Caco-2 (cell line): Measurements from ENCODE around the gene ARFGAP1. TPM values are rescaled to one million over a fixed set of nuclear protein-coding genes. Genes with fewer than 3 reads are reported as not detected.

Source experiments
- BruUV-seq: library from RNA; stranded (reverse); fragments of 400-500 nt; replicated peaks from 2 replicates; lab custom pipeline; 2021; lab: Mats Ljungman, UMichigan
- CTCF ChIA-PET: fragments of 300-600 bp; sonication (Branson Sonifier 250); formaldehyde crosslinking; loops from one replicate; lab custom pipeline; 2022; ENCODE audit warnings: antibody characterized with exemption; lab: Charles Lee
- POLR2A ChIA-PET: fragments of 300-600 bp; sonication (Branson Sonifier 250); formaldehyde crosslinking; loops from one replicate; lab custom pipeline; 2022; ENCODE audit warnings: antibody characterized with exemption; lab: Charles Lee
- DNase-seq, 2 experiments: peaks; one replicate each; pipeline versions ENCODE4 v3.0.0 to v3.0.0-alpha.2; 2020 to 2022
- H3K27me3 ChIP-seq: replicated peaks from 2 replicates; pipeline ENCODE4 v1.6.0; 2011; ENCODE audit warnings: low read length; ENCODE audit not compliant: control insufficient read depth, insufficient read depth
- H3K36me3 ChIP-seq: 2 replicates; pipeline ENCODE4 v1.5.1; 2011; ENCODE audit warnings: low read length; ENCODE audit not compliant: control insufficient read depth, insufficient read depth
- H3K4me1 ChIP-seq: fragments of 250-450 bp; sonication (Bioruptor Pico); 2 replicates; pipeline ENCODE4 v1.5.1; 2020; ENCODE audit warnings: mild to moderate bottlenecking
- H3K4me3 ChIP-seq: 2 replicates; pipeline ENCODE4 v1.5.1; 2011; ENCODE audit warnings: low read depth, mild to moderate bottlenecking, control low read depth, low read length
- H3K9me3 ChIP-seq: fragments of 250-450 bp; sonication (Bioruptor Pico); 2 replicates; pipeline ENCODE4 v1.5.1; 2020; ENCODE audit warnings: mild to moderate bottlenecking, moderate library complexity
- H3K27ac Mint-ChIP-seq: one replicate; pipeline ENCODE4 v1.8.0; 2022; ENCODE audit warnings: mixed read lengths; ENCODE audit not compliant: unreplicated experiment
- H3K27me3 Mint-ChIP-seq: one replicate; pipeline ENCODE4 v1.8.0; 2022; ENCODE audit warnings: mixed read lengths; ENCODE audit not compliant: insufficient read depth, unreplicated experiment
- H3K36me3 Mint-ChIP-seq: one replicate; pipeline ENCODE4 v1.8.0; 2022; ENCODE audit warnings: mild to moderate bottlenecking, mixed read lengths; ENCODE audit not compliant: insufficient read depth, unreplicated experiment
- H3K4me1 Mint-ChIP-seq: one replicate; pipeline ENCODE4 v1.8.0; 2022; ENCODE audit warnings: low read depth, mixed read lengths; ENCODE audit not compliant: unreplicated experiment
- H3K4me3 Mint-ChIP-seq: one replicate; pipeline ENCODE4 v1.8.0; 2022; ENCODE audit warnings: mild to moderate bottlenecking, moderate library complexity, mixed read lengths; ENCODE audit not compliant: unreplicated experiment
- H3K9me3 Mint-ChIP-seq: one replicate; pipeline ENCODE4 v1.8.0; 2022; ENCODE audit warnings: mixed read lengths; ENCODE audit not compliant: unreplicated experiment
- intact Hi-C: fragments of 100-400 bp; cut with micrococcal nuclease; formaldehyde crosslinking; loops from one replicate; pipeline ENCODE4 v1.10.0; 2022; ENCODE audit not compliant: unreplicated experiment
- total RNA-seq: library from RNA; stranded (reverse); gene quantifications from 2 replicates; pipeline ENCODE4 v1.2.3, GENCODE V29; 2022
- TF ChIP-seq, protein P1 (sequence below), 2 experiments: fragments of 200-600 bp in 1 of 2; IDR thresholded peaks; 1 replicate in 1 of 2; 2 replicates in 1 of 2; pipeline versions ENCODE4 v1.5.1 to v1.8.0; 2011 to 2022; ENCODE audit warnings: antibody characterized with exemption in 1 of 2, control low read depth in 1 of 2, inconsistent platforms in 1 of 2, low read depth in 1 of 2, low read length in 1 of 2, mild to moderate bottlenecking in 1 of 2, moderate library complexity in 1 of 2; ENCODE audit not compliant: insufficient read depth in 1 of 2, severe bottlenecking in 1 of 2, unreplicated experiment in 1 of 2

ARFGAP1 gene
- total RNA-seq, 1 experiment from 2014 or later = 275 TPM

GRCh38 chr20:63246490-63247288, 25.9 kb upstream of the ARFGAP1 start:
- DNase-seq = no peak
- no TSS peak for BruUV-seq
- Mint-ChIP-seq H3K4me3 (no peak overlapping the region), H3K36me3 (peaks cover 9% of the 10 kb centered on the region), H3K27me3 (no peaks in the 10 kb centered on the region), H3K4me1 (peaks cover 24% of the 10 kb centered on the region), H3K9me3 (no peaks in the 10 kb centered on the region), H3K27ac (no peak overlapping the region)
- ChIA-PET CTCF (interaction anchor here (0.6 to 1.8 kb wide), 3 partner anchors 14 to 272 kb away, joined by 3 to 15 read pairs (median 9); no protein-coding TSS in a partner anchor), POLR2A (no interaction called here)
- no peaks in the 10 kb centered on the region for H3K27me3 ChIP-seq
- H3K36me3 ChIP-seq = no peaks in the 10 kb centered on the region
- H3K9me3 ChIP-seq = no peaks in the 10 kb centered on the region
- H3K4me1 ChIP-seq = peaks cover 42% of the 10 kb centered on the region
- TF ChIP-seq, protein P1, sequence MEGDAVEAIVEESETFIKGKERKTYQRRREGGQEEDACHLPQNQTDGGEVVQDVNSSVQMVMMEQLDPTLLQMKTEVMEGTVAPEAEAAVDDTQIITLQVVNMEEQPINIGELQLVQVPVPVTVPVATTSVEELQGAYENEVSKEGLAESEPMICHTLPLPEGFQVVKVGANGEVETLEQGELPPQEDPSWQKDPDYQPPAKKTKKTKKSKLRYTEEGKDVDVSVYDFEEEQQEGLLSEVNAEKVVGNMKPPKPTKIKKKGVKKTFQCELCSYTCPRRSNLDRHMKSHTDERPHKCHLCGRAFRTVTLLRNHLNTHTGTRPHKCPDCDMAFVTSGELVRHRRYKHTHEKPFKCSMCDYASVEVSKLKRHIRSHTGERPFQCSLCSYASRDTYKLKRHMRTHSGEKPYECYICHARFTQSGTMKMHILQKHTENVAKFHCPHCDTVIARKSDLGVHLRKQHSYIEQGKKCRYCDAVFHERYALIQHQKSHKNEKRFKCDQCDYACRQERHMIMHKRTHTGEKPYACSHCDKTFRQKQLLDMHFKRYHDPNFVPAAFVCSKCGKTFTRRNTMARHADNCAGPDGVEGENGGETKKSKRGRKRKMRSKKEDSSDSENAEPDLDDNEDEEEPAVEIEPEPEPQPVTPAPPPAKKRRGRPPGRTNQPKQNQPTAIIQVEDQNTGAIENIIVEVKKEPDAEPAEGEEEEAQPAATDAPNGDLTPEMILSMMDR (IDR thresholded peaks at IDR 0.05; ENCODE audit: insufficient read depth in 1 of 2, low read depth in 1 of 2, low read length in 1 of 2, severe bottlenecking in 1 of 2, unreplicated experiment in 1 of 2) = no peak
- no peak overlapping the region for H3K4me3 ChIP-seq
- intact Hi-C loops = no loop called here

DNA sequence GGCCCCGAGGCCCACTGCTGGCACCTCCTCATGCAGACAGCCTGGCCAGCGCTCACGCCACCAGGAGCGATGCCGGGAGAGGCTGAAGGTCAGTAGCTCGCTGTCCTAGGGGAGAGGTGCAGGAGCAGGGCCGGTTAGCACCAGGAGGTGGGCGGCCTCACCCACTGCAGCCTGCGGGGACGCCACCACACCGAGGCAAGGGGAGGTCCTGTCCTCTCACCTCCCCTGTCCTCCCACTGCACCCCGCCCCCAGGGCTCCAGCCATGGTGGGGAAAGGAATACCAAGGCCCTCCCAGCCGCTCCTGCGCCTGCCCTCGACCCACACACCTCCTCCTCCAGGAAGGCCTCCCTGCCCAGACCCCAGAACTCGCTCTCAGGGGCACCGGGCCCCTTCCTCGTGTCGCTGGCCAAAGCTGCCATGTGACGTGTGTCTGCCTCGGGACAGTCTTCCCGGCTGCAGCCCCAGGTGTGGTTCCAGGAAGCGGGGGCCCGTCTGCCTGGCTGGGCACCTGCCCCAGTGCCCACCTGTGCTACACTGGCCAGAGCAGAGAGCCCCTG, 24.9 kb upstream of the ARFGAP1 start:
- intact Hi-C loops = no loop called here
- Histone ChIP-seq H3K36me3 (no peaks in the 10 kb centered on the region), H3K4me1 (peaks cover 36% of the 10 kb centered on the region), H3K27me3 (no peaks in the 10 kb centered on the region), H3K4me3 (no peak overlapping the region), H3K9me3 (no peaks in the 10 kb centered on the region)
- no TSS peak for BruUV-seq
- TF ChIP-seq, protein P1 (IDR thresholded peaks at IDR 0.05; ENCODE audit: insufficient read depth in 1 of 2, low read depth in 1 of 2, low read length in 1 of 2, severe bottlenecking in 1 of 2, unreplicated experiment in 1 of 2) = no peak
- ChIA-PET POLR2A (no interaction called here), CTCF (interaction anchor here (0.6 to 1.9 kb wide), 3 partner anchors 13 to 273 kb away, joined by 3 to 19 read pairs (median 9); no protein-coding TSS in a partner anchor)
- no peaks in the 10 kb centered on the region for H3K9me3 Mint-ChIP-seq
- peaks cover 24% of the 10 kb centered on the region for H3K4me1 Mint-ChIP-seq
- no peaks in the 10 kb centered on the region for H3K27me3 Mint-ChIP-seq
- H3K27ac Mint-ChIP-seq = no peak overlapping the region
- DNase-seq = no peak
- no peak overlapping the region for H3K4me3 Mint-ChIP-seq
- peaks cover 9% of the 10 kb centered on the region for H3K36me3 Mint-ChIP-seq

- Histone ChIP-seq H3K27me3 (no peaks in the 10 kb centered on the region), H3K4me1 (peaks cover 39% of the 10 kb centered on the region), H3K4me3 (no peak overlapping the region), H3K36me3 (no peaks in the 10 kb centered on the region), H3K9me3 (no peaks in the 10 kb centered on the region)
- TF ChIP-seq, protein P1 (IDR thresholded peaks at IDR 0.05; ENCODE audit: insufficient read depth in 1 of 2, low read depth in 1 of 2, low read length in 1 of 2, severe bottlenecking in 1 of 2, unreplicated experiment in 1 of 2) = no peak
- peak overlapping the region; percentile 1 for H3K27ac Mint-ChIP-seq
- no peaks in the 10 kb centered on the region for H3K27me3 Mint-ChIP-seq
- intact Hi-C loops = no loop called here
- DNase-seq = peak in 1 of 2 experiments; percentile 66
- BruUV-seq = no TSS peak
- H3K4me3 Mint-ChIP-seq = no peak overlapping the region
- POLR2A ChIA-PET = interaction anchor here (0.9 kb wide), 1 partner anchor 24 kb away, joined by 3 read pairs; the partner anchor contains the start of gene ARFGAP1
- peaks cover 24% of the 10 kb centered on the region for H3K4me1 Mint-ChIP-seq
- CTCF ChIA-PET = interaction anchor here (0.7 to 1.9 kb wide), 3 partner anchors 14 to 26 kb away, joined by 5 to 19 read pairs (median 7); partner anchors contain the start of gene ARFGAP1
- H3K36me3 Mint-ChIP-seq = peaks cover 9% of the 10 kb centered on the region
- no peaks in the 10 kb centered on the region for H3K9me3 Mint-ChIP-seq
These were observed 23.6 kb upstream of the ARFGAP1 start for GRCh38 chr20:63248835-63249591.
